ENCODE data around the gene CHRDL1.
A peak's percentile ranks its signal among the peaks of the same experiment; 100 is the strongest.
"Not testable (repeated sequence)": the region's sequence is repeated elsewhere in the genome, so short reads cannot be mapped to it uniquely, and the experiment has no call there.

The CHRDL1 gene

GRCh38 chrX:110795645-110796406 is at the start of gene CHRDL1:
TSS of gene CHRDL1 (minus strand) at chrX:110795817. CDS start at chrX:110792181, 3,636 bp downstream.
- DNase-seq: peak; percentile 70 to 80

- DNase-seq: peak in 1 of 2 experiments; percentile 8
Observed at GRCh38 chrX:110836982-110837381, 41.4 kb upstream of the CHRDL1 start.

- DNase-seq: no peak
Observed at GRCh38 chrX:110836451-110836850, 40.8 kb upstream of the CHRDL1 start.

- no peak for DNase-seq
Observed at GRCh38 chrX:110836001-110836400, 40.4 kb upstream of the CHRDL1 start.

GRCh38 chrX:110825972-110826371 is 30.4 kb upstream of the CHRDL1 start:
- no peak for DNase-seq

- not testable (repeated sequence) for DNase-seq
Observed at GRCh38 chrX:110816543-110816942, 20.9 kb upstream of the CHRDL1 start.

- DNase-seq: no peak
Observed at GRCh38 chrX:110806145-110806544, 10.5 kb upstream of the CHRDL1 start.

GRCh38 chrX:110805303-110805702 is 9.7 kb upstream of the CHRDL1 start:
- no peak for DNase-seq

GRCh38 chrX:110804446-110804845 is 8.8 kb upstream of the CHRDL1 start:
- no peak for DNase-seq

- no peak for DNase-seq
Observed at GRCh38 chrX:110803506-110803905, 7.9 kb upstream of the CHRDL1 start.

- DNase-seq: no peak
Observed at GRCh38 chrX:110796407-110796697, 735 bp upstream of the CHRDL1 start.

GRCh38 chrX:110794601-110795000 is 1.0 kb downstream of the CHRDL1 start:
- DNase-seq: no peak

- peak in 1 of 2 experiments; percentile 55 for DNase-seq
Observed at GRCh38 chrX:110791071-110791470, 4.5 kb downstream of the CHRDL1 start.

- DNase-seq: no peak
Observed at GRCh38 chrX:110786486-110786885, 9.1 kb downstream of the CHRDL1 start.

- no peak for DNase-seq
Observed at GRCh38 chrX:110759785-110760184, 35.8 kb downstream of the CHRDL1 start.

- DNase-seq: no peak
Observed at GRCh38 chrX:110758781-110759422, 36.7 kb downstream of the CHRDL1 start.

GRCh38 chrX:110755611-110756010 is 40.0 kb downstream of the CHRDL1 start:
- DNase-seq: no peak

- no peak for DNase-seq
Observed at GRCh38 chrX:110755061-110755460, 40.6 kb downstream of the CHRDL1 start.

- no peak for DNase-seq
Observed at GRCh38 chrX:110750526-110751189, 45.0 kb downstream of the CHRDL1 start.

GRCh38 chrX:110748256-110748806 is 47.3 kb downstream of the CHRDL1 start:
- DNase-seq: no peak

GRCh38 chrX:110746014-110746413 is 49.6 kb downstream of the CHRDL1 start:
- no peak for DNase-seq

GRCh38 chrX:110745288-110745687 is 50.3 kb downstream of the CHRDL1 start:
- DNase-seq: no peak

- peak in 1 of 2 experiments; percentile 14 for DNase-seq
Observed at GRCh38 chrX:110743679-110744340, 51.8 kb downstream of the CHRDL1 start.
